ENCODE data around the gene KRTAP5-3. TPM values are rescaled to one million over a fixed set of nuclear protein-coding genes. Genes with fewer than 3 reads are reported as not detected.

Gene KRTAP5-3
- total and polyA plus RNA-seq, 2 of the 13 experiments (the other 11 are each of a cell fraction or from before 2014, with no cell fraction given), result not detected

- TF ChIP-seq, protein P1, sequence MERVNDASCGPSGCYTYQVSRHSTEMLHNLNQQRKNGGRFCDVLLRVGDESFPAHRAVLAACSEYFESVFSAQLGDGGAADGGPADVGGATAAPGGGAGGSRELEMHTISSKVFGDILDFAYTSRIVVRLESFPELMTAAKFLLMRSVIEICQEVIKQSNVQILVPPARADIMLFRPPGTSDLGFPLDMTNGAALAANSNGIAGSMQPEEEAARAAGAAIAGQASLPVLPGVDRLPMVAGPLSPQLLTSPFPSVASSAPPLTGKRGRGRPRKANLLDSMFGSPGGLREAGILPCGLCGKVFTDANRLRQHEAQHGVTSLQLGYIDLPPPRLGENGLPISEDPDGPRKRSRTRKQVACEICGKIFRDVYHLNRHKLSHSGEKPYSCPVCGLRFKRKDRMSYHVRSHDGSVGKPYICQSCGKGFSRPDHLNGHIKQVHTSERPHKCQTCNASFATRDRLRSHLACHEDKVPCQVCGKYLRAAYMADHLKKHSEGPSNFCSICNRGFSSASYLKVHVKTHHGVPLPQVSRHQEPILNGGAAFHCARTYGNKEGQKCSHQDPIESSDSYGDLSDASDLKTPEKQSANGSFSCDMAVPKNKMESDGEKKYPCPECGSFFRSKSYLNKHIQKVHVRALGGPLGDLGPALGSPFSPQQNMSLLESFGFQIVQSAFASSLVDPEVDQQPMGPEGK (CRISPR knock-in tag; IDR thresholded peaks at IDR 0.05), result peak; percentile 5
- TF ChIP-seq AKAP8 (CRISPR knock-in tag; IDR thresholded peaks at IDR 0.05), result peak; percentile 78; the same call in 1 of the 2 replicates
- TF ChIP-seq SRSF9 (IDR thresholded peaks at IDR 0.05; ENCODE audit: borderline replicate concordance, insufficient read depth, low read depth, low read length, poor library complexity, severe bottlenecking), result no peak
- peak; percentile 19; the same call in 1 of the 2 replicates for TF ChIP-seq SAP130 (CRISPR knock-in tag; IDR thresholded peaks at IDR 0.05; ENCODE audit: low read depth)
- TF ChIP-seq ZBTB1 (CRISPR knock-in tag; IDR thresholded peaks at IDR 0.05; ENCODE audit: borderline replicate concordance), result no peak
- no peak for TF ChIP-seq ATF5 (CRISPR knock-in tag; IDR thresholded peaks at IDR 0.05; ENCODE audit: low read depth)
- TF ChIP-seq CEBPB (IDR thresholded peaks at IDR 0.05; ENCODE audit: borderline replicate concordance, low read depth, low read length), result no peak
- peak; percentile 38; the same call in 1 of the 2 replicates for TF ChIP-seq KDM2A (CRISPR knock-in tag; IDR thresholded peaks at IDR 0.05; ENCODE audit: borderline replicate concordance, low read depth)
- TF ChIP-seq RXRA (CRISPR knock-in tag; IDR thresholded peaks at IDR 0.05), result peak; percentile 25; the same call in 1 of the 2 replicates
- TF ChIP-seq HNRNPL (IDR thresholded peaks at IDR 0.05; ENCODE audit: low read depth, low read length), result peak; percentile 90
- TF ChIP-seq MIER2 (CRISPR knock-in tag; IDR thresholded peaks at IDR 0.05), result no peak
- no peak for TF ChIP-seq MYC (CRISPR knock-in tag; IDR thresholded peaks at IDR 0.05; ENCODE audit: borderline replicate concordance)
- peak; percentile 8 for TF ChIP-seq AGO2 (optimal IDR thresholded peaks at IDR 0.05; ENCODE audit: low read depth, low read length)
- TF ChIP-seq KDM5B (CRISPR knock-in tag; IDR thresholded peaks at IDR 0.05; ENCODE audit: borderline replicate concordance), result peak; percentile 21; the same call in 1 of the 2 replicates
- TF ChIP-seq ESRRA (CRISPR knock-in tag; IDR thresholded peaks at IDR 0.05; ENCODE audit: low read depth), result peak; percentile 60; the same call in 1 of the 2 replicates
- 0 out of 2 replicates have a peak, but pooled peaks have one; percentile 22 for TF ChIP-seq ZNF574 (CRISPR knock-in tag; IDR thresholded peaks at IDR 0.05)
- no peak for TF ChIP-seq NFYC (CRISPR knock-in tag; IDR thresholded peaks at IDR 0.05)
- TF ChIP-seq HNF4G (IDR thresholded peaks at IDR 0.05; ENCODE audit: borderline replicate concordance, low read depth, low read length), result 0 out of 2 replicates have a peak, but pooled peaks have one; percentile 15
- no peak for TF ChIP-seq HNF4G (CRISPR knock-in tag; IDR thresholded peaks at IDR 0.05; ENCODE audit: borderline replicate concordance, low read depth)
- no peak for TF ChIP-seq ZBTB7B (CRISPR knock-in tag; IDR thresholded peaks at IDR 0.05)
- no peak for TF ChIP-seq MTA1 (CRISPR knock-in tag; IDR thresholded peaks at IDR 0.05; ENCODE audit: borderline replicate concordance)
- TF ChIP-seq, protein P2, sequence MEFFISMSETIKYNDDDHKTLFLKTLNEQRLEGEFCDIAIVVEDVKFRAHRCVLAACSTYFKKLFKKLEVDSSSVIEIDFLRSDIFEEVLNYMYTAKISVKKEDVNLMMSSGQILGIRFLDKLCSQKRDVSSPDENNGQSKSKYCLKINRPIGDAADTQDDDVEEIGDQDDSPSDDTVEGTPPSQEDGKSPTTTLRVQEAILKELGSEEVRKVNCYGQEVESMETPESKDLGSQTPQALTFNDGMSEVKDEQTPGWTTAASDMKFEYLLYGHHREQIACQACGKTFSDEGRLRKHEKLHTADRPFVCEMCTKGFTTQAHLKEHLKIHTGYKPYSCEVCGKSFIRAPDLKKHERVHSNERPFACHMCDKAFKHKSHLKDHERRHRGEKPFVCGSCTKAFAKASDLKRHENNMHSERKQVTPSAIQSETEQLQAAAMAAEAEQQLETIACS (CRISPR knock-in tag; IDR thresholded peaks at IDR 0.05), result peak; percentile 56; the same call in 1 of the 2 replicates
These were observed 33.9 kb downstream of the KRTAP5-3 start (continued) for GRCh38 chr11:1574238-1574932.
